ENCODE results near the gene FARP1. TPM values are rescaled to one million over a fixed set of nuclear protein-coding genes. Genes with fewer than 3 reads are reported as not detected.

FARP1 gene
- total RNA-seq, 1 experiment from 2014 or later = not detected

GRCh38 chr13:98299235-98299965, 156.5 kb downstream of the FARP1 start:
- DNase-seq = no peak
- Histone ChIP-seq H4K20me1 (ENCODE audit: insufficient read depth, low read depth, low read length) (no peaks in the 10 kb centered on the region), H3K9me3 (ENCODE audit: low read length) (no peaks in the 10 kb centered on the region), H3K4me1 (ENCODE audit: low read length) (no peaks in the 10 kb centered on the region), H3K9ac (ENCODE audit: low read length) (no peak overlapping the region), H3K4me3 (ENCODE audit: low read length) (no peak overlapping the region), H3K36me3 (ENCODE audit: insufficient read depth, low read length) (no peaks in the 10 kb centered on the region), H3K27ac (ENCODE audit: low read length) (no peak overlapping the region), H2AFZ (ENCODE audit: low read length) (no peak overlapping the region), H3K79me2 (ENCODE audit: low read length) (no peaks in the 10 kb centered on the region), H3K4me2 (ENCODE audit: low read depth, low read length, poor library complexity, severe bottlenecking) (no peak overlapping the region), H3K9me2 (replicated peaks; ENCODE audit: insufficient read depth, low read length) (no peaks in the 10 kb centered on the region), H3K27me3 (ENCODE audit: low read length) (no peaks in the 10 kb centered on the region)

GRCh38 chr13:98299966-98300350, 157.1 kb downstream of the FARP1 start:
- Histone ChIP-seq H3K4me3 (ENCODE audit: low read length) (no peak overlapping the region), H3K4me1 (ENCODE audit: low read length) (no peaks in the 10 kb centered on the region), H3K4me2 (ENCODE audit: low read depth, low read length, poor library complexity, severe bottlenecking) (no peak overlapping the region), H2AFZ (ENCODE audit: low read length) (no peak overlapping the region), H3K9me2 (replicated peaks; ENCODE audit: insufficient read depth, low read length) (no peaks in the 10 kb centered on the region), H3K9ac (ENCODE audit: low read length) (no peak overlapping the region), H3K79me2 (ENCODE audit: low read length) (no peaks in the 10 kb centered on the region), H4K20me1 (ENCODE audit: insufficient read depth, low read depth, low read length) (no peaks in the 10 kb centered on the region), H3K9me3 (ENCODE audit: low read length) (no peaks in the 10 kb centered on the region), H3K36me3 (ENCODE audit: insufficient read depth, low read length) (no peaks in the 10 kb centered on the region), H3K27ac (ENCODE audit: low read length) (no peak overlapping the region), H3K27me3 (ENCODE audit: low read length) (no peaks in the 10 kb centered on the region)
- no peak for DNase-seq

- no peaks in the 10 kb centered on the region for H3K79me2 ChIP-seq (ENCODE audit: low read length)
Measured at GRCh38 chr13:98300956-98301641, 158.2 kb downstream of the FARP1 start.

GRCh38 chr13:98301721-98302120, 158.8 kb downstream of the FARP1 start:
- no peak overlapping the region for H3K4me2 ChIP-seq (ENCODE audit: low read depth, low read length, poor library complexity, severe bottlenecking)
- H3K9me2 ChIP-seq (replicated peaks; ENCODE audit: insufficient read depth, low read length) = no peaks in the 10 kb centered on the region
- no peaks in the 10 kb centered on the region for H3K36me3 ChIP-seq (ENCODE audit: insufficient read depth, low read length)

More at GRCh38 chr13:98300956-98301641, 158.2 kb downstream of the FARP1 start:
- Histone ChIP-seq H3K9me2 (replicated peaks; ENCODE audit: insufficient read depth, low read length) (no peaks in the 10 kb centered on the region), H3K4me2 (ENCODE audit: low read depth, low read length, poor library complexity, severe bottlenecking) (no peak overlapping the region), H3K9ac (ENCODE audit: low read length) (no peak overlapping the region), H3K27ac (ENCODE audit: low read length) (no peak overlapping the region), H3K36me3 (ENCODE audit: insufficient read depth, low read length) (no peaks in the 10 kb centered on the region), H3K9me3 (ENCODE audit: low read length) (no peaks in the 10 kb centered on the region), H3K4me1 (ENCODE audit: low read length) (no peaks in the 10 kb centered on the region), H3K27me3 (ENCODE audit: low read length) (no peaks in the 10 kb centered on the region), H2AFZ (ENCODE audit: low read length) (no peak overlapping the region), H3K4me3 (ENCODE audit: low read length) (no peak overlapping the region), H4K20me1 (ENCODE audit: insufficient read depth, low read depth, low read length) (no peaks in the 10 kb centered on the region)
- no peak for DNase-seq

GRCh38 chr13:98303858-98304257, 161.0 kb downstream of the FARP1 start:
- Histone ChIP-seq H2AFZ (ENCODE audit: low read length) (no peak overlapping the region), H3K9me3 (ENCODE audit: low read length) (no peaks in the 10 kb centered on the region), H3K4me3 (ENCODE audit: low read length) (no peak overlapping the region), H3K27me3 (ENCODE audit: low read length) (no peaks in the 10 kb centered on the region), H3K9ac (ENCODE audit: low read length) (no peak overlapping the region), H4K20me1 (ENCODE audit: insufficient read depth, low read depth, low read length) (no peaks in the 10 kb centered on the region), H3K4me2 (ENCODE audit: low read depth, low read length, poor library complexity, severe bottlenecking) (no peak overlapping the region), H3K79me2 (ENCODE audit: low read length) (no peaks in the 10 kb centered on the region), H3K4me1 (ENCODE audit: low read length) (no peaks in the 10 kb centered on the region), H3K27ac (ENCODE audit: low read length) (no peak overlapping the region), H3K9me2 (replicated peaks; ENCODE audit: insufficient read depth, low read length) (no peaks in the 10 kb centered on the region), H3K36me3 (ENCODE audit: insufficient read depth, low read length) (no peaks in the 10 kb centered on the region)
- no peak for DNase-seq

More at GRCh38 chr13:98301721-98302120, 158.8 kb downstream of the FARP1 start:
- Histone ChIP-seq H2AFZ (ENCODE audit: low read length) (no peak overlapping the region), H3K27ac (ENCODE audit: low read length) (no peak overlapping the region), H3K9ac (ENCODE audit: low read length) (no peak overlapping the region), H3K27me3 (ENCODE audit: low read length) (no peaks in the 10 kb centered on the region), H3K79me2 (ENCODE audit: low read length) (no peaks in the 10 kb centered on the region), H3K4me3 (ENCODE audit: low read length) (no peak overlapping the region), H3K4me1 (ENCODE audit: low read length) (no peaks in the 10 kb centered on the region), H3K9me3 (ENCODE audit: low read length) (no peaks in the 10 kb centered on the region), H4K20me1 (ENCODE audit: insufficient read depth, low read depth, low read length) (no peaks in the 10 kb centered on the region)
- DNase-seq = no peak

GRCh38 chr13:98305670-98306069, 162.8 kb downstream of the FARP1 start:
- H3K9ac ChIP-seq (ENCODE audit: low read length) = no peak overlapping the region

GRCh38 chr13:98307463-98308085, 164.7 kb downstream of the FARP1 start:
- Histone ChIP-seq H4K20me1 (ENCODE audit: insufficient read depth, low read depth, low read length) (no peaks in the 10 kb centered on the region), H3K79me2 (ENCODE audit: low read length) (no peaks in the 10 kb centered on the region), H2AFZ (ENCODE audit: low read length) (no peak overlapping the region), H3K27ac (ENCODE audit: low read length) (no peak overlapping the region), H3K4me3 (ENCODE audit: low read length) (no peak overlapping the region), H3K4me2 (ENCODE audit: low read depth, low read length, poor library complexity, severe bottlenecking) (no peak overlapping the region), H3K27me3 (ENCODE audit: low read length) (no peaks in the 10 kb centered on the region), H3K9me2 (replicated peaks; ENCODE audit: insufficient read depth, low read length) (no peaks in the 10 kb centered on the region), H3K4me1 (ENCODE audit: low read length) (no peaks in the 10 kb centered on the region), H3K36me3 (ENCODE audit: insufficient read depth, low read length) (no peaks in the 10 kb centered on the region), H3K9me3 (ENCODE audit: low read length) (no peaks in the 10 kb centered on the region), H3K9ac (ENCODE audit: low read length) (no peak overlapping the region)
- no peak for DNase-seq

More at GRCh38 chr13:98305670-98306069, 162.8 kb downstream of the FARP1 start:
- Histone ChIP-seq H4K20me1 (ENCODE audit: insufficient read depth, low read depth, low read length) (no peaks in the 10 kb centered on the region), H3K9me2 (replicated peaks; ENCODE audit: insufficient read depth, low read length) (no peaks in the 10 kb centered on the region), H3K27me3 (ENCODE audit: low read length) (no peaks in the 10 kb centered on the region), H3K4me2 (ENCODE audit: low read depth, low read length, poor library complexity, severe bottlenecking) (no peak overlapping the region), H3K4me1 (ENCODE audit: low read length) (no peaks in the 10 kb centered on the region), H3K9me3 (ENCODE audit: low read length) (no peaks in the 10 kb centered on the region), H2AFZ (ENCODE audit: low read length) (no peak overlapping the region), H3K27ac (ENCODE audit: low read length) (no peak overlapping the region), H3K36me3 (ENCODE audit: insufficient read depth, low read length) (no peaks in the 10 kb centered on the region), H3K79me2 (ENCODE audit: low read length) (no peaks in the 10 kb centered on the region), H3K4me3 (ENCODE audit: low read length) (no peak overlapping the region)
- DNase-seq = no peak
